NCI-H69 (cell line): Measurements from ENCODE around the gene BCAT1.

Experiments
- DNase-seq: peaks from one replicate; lab custom pipeline; 2025; lab: John Stamatoyannopoulos, UW

The BCAT1 gene

DNA sequence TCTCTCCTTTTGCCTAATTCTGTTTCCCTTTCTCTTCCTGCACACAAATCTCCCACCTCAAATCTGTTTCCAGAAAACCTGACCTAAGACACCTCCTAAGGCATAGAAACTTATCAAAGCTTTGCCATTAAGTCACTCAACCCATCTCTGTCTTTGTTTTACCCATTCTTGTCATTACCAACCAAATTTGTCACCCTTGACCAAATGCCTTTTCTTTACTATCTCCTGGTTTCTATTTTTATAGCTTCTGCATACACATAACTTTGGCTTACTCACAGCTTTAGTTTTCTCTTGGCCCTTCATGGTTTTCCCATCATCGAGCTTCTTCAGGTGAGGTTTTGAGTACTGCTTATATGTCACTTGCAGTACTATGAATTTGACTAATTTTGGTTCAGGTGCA is 184.2 kb downstream of the BCAT1 start:
- DNase-seq: no peak

GRCh38 chr12:24760606-24761378 is 188.1 kb downstream of the BCAT1 start:
- DNase-seq: peak; percentile 11

- peak; percentile 27 for DNase-seq
Observed at GRCh38 chr12:24760162-24760561, 188.7 kb downstream of the BCAT1 start.
